Stimulated activated CD8-positive, alpha-beta memory T cell treated with anti-CD3 and anti-CD28 coated beads, Interleukin-15, amount 100 ng/mL, for 1 hour (primary cell): ENCODE data around the gene CSTB.

ENCODE experiments used
- DNase-seq: peaks from one replicate; pipeline ENCODE4 v3.0.0-alpha.2; 2020; ENCODE audit warnings: low read depth

Gene CSTB

GRCh38 chr21:43728467-43729390 lies 47.4 kb downstream of the CSTB start:
- DNase-seq = peak; percentile 53

GRCh38 chr21:43728154-43728466 lies 48.0 kb downstream of the CSTB start:
- no peak for DNase-seq

GRCh38 chr21:43727519-43728153 lies 48.5 kb downstream of the CSTB start:
- DNase-seq = no peak

- DNase-seq = no peak
Measured at GRCh38 chr21:43726686-43727518, 49.2 kb downstream of the CSTB start.
